GM18861 (cell line): ENCODE results near the gene TGM2.

Experiments
- ATAC-seq: cut with Tn5 transposase; IDR thresholded peaks from one replicate; pipeline ENCODE4 v1.9.1; 2021; ENCODE audit not compliant: unreplicated experiment

TGM2 gene

GRCh38 chr20:38162878-38163875, 1.9 kb downstream of the TGM2 start:
- no peak for ATAC-seq

DNA sequence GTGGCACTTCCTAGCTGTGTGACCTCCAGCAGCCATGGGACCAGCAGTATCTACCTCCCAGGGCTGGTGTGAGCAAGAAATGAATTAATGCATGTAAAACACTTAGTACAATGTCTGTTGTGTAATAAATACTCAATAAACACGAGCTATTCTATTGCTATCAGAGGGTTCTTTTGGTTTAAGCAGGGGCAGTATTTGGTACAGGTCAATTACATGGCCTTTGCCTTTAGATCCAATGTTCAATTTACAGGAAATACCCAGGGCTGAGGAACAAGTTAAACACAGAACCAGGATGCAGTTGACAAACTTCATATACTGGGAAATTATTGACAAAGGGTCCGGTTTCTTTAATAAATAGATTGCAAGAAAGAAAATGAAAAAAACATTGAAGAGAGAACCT, 2.9 kb downstream of the TGM2 start:
- no peak for ATAC-seq

- no peak for ATAC-seq
These were observed 3.7 kb downstream of the TGM2 start for GRCh38 chr20:38161412-38161774.

- ATAC-seq, result no peak
These were observed 4.9 kb downstream of the TGM2 start for GRCh38 chr20:38159957-38160756.

DNA sequence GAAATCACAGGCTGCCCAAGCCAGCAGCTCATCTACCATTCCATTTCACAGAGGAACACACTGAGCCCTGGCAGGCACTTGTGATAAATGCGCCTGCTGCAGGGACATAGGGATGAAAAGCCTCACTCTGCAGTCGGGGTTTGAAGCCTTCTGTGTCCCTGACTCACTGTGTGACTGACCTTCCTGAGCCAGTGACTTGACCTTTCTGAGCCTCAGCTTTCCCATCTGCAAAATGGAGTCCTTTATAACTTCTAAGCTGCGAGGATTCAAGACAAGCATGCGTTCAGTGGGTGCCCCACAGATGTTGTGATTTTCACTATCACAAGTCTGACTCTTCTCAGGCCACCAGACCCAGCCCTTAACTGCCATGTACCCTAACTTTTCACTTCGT, 5.5 kb downstream of the TGM2 start:
- ATAC-seq, result no peak

GRCh38 chr20:38158701-38159351, 6.2 kb downstream of the TGM2 start:
- ATAC-seq, result no peak

- ATAC-seq, result no peak
These were observed 7.2 kb downstream of the TGM2 start for GRCh38 chr20:38157635-38158495.

DNA sequence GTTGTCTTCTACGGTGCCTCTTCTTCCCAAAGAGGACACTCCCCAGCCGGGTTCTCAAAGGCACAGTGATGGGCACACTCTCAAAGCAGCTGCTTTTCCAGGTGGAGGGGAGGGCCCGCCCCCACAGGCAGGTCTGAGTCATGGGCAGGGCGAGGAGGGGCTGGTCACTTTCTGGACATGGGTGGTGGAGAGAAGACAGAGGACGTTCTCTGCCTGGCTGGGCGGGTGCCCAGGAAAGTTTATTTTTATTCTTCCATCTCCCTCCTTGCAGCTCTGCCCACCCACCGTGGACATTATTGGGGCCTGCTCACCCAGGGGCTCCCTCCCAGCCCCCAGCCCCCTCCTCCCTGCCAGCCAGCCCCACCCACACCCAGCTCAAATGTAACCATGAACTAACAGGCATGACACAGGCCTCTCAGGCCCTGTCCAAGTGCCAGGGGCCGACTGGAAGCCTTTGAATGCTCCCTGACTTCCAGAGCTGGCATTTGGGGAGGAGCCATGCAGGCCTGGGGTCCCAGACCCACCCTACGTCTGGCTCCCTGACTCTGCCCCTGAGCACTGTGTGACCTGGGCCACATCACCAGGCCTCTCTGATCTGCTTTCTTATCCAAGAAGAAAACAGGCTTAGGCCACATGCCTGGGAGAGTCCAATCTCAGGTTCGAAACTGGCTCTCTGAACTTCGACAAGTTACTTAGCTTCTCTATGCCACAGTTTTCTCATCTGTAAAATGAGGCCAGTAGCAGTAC, 8.0 kb downstream of the TGM2 start:
- ATAC-seq, result no peak

- no peak for ATAC-seq
These were observed 8.8 kb downstream of the TGM2 start for GRCh38 chr20:38156280-38156679.

- no peak for ATAC-seq
These were observed 9.3 kb downstream of the TGM2 start for GRCh38 chr20:38155811-38156210.

GRCh38 chr20:38153401-38153800, 11.7 kb downstream of the TGM2 start:
- no peak for ATAC-seq

- no peak for ATAC-seq
These were observed 12.3 kb downstream of the TGM2 start for GRCh38 chr20:38152621-38153221.

- ATAC-seq, result no peak
These were observed 12.9 kb downstream of the TGM2 start for GRCh38 chr20:38152175-38152620.

DNA sequence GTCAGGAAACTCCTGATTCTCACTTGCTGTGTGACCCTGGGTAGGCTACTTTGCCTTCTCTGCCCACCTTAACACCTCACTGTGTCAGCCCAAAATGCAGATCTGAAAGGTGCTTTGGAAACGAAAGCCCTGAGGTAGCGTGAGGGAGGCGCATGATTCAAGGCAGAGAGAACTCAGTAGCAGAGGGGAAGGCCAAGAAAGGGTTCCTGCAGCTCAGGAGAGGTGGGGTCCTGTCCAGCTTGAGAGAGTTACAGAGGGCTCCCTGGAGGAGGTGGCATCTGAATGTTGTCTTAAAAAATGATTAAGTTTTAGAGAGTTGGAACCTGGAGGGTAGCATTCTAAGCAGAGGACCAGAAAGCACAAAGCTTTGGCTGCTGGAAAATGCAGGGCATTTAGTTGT, 13.6 kb downstream of the TGM2 start:
- no peak for ATAC-seq

- ATAC-seq, result no peak
These were observed 14.5 kb downstream of the TGM2 start for GRCh38 chr20:38150335-38151170.

DNA sequence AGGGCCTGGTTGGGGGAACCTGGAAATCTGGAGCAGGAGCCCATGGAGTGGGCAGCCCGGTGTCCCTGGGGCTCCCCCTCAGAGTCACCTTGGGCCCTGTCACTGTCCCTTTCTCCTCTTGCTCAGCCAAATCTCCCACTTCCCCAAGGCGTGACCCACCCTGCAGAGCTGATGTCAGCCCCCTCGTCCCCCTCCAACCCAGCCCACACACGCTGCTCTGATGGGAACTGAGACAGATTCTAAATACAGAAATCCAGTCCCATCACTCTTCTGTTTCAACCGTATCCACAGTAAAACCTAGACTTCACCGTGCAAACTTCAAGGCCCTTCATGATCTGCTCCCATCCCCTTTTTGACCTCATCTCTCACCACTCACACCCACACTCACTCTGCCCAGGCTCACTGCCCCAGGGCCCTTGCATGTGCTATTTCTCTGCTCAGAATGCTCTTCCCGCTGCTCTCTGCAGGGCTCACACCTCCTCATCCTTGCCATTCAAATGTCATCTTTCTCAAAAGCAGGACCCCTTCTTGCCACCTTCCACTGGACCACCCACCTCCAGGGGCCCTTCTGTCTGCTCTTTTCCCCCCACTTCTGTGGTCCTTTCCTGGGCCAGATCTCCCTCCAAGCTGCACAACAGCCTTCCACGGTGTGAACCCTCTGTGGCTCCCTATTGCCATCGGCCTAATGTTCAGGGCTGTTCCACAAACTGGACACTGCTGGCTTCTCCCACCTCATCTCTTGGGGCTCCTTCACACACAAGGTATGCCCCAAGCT, 16.6 kb downstream of the TGM2 start:
- no peak for ATAC-seq

- ATAC-seq, result no peak
These were observed 17.3 kb downstream of the TGM2 start for GRCh38 chr20:38147751-38148150.

GRCh38 chr20:38147163-38147562, 17.9 kb downstream of the TGM2 start:
- ATAC-seq, result no peak
